AG04449 (cell line): ENCODE results near the gene GRIA3.
"Not testable (repeated sequence)": the region's sequence is repeated elsewhere in the genome, so short reads cannot be mapped to it uniquely, and the experiment has no call there.

Experiments used
- CTCF ChIA-PET: fragments of 350-600 bp; formaldehyde crosslinking; extraction: SDS; loops from one replicate; lab custom pipeline; 2021; ENCODE audit warnings: antibody characterized with exemption; lab: Yijun Ruan, JAX
- POLR2A ChIA-PET: fragments of 400-600, 350-600 bp; formaldehyde crosslinking; extraction: SDS; loops from one replicate; lab custom pipeline; 2020; ENCODE audit warnings: antibody characterized with exemption, inconsistent platforms; lab: Yijun Ruan, JAX
- DNase-seq: peaks from one replicate; pipeline ENCODE4 v3.0.0-alpha.2; 2010; ENCODE audit warnings: low read depth, low spot score
- H3K4me3 ChIP-seq: 2 replicates; pipeline ENCODE4 v1.5.1; 2011; ENCODE audit warnings: low read depth, mild to moderate bottlenecking, control low read depth, low read length
- TF ChIP-seq, protein P1 (sequence below): IDR thresholded peaks from one replicate; pipeline ENCODE4 v1.5.1; 2011; ENCODE audit warnings: mild to moderate bottlenecking, moderate library complexity, low read length, control low read depth, inconsistent platforms; ENCODE audit not compliant: insufficient read depth; ENCODE audit errors: missing control alignments

The GRIA3 gene

DNA sequence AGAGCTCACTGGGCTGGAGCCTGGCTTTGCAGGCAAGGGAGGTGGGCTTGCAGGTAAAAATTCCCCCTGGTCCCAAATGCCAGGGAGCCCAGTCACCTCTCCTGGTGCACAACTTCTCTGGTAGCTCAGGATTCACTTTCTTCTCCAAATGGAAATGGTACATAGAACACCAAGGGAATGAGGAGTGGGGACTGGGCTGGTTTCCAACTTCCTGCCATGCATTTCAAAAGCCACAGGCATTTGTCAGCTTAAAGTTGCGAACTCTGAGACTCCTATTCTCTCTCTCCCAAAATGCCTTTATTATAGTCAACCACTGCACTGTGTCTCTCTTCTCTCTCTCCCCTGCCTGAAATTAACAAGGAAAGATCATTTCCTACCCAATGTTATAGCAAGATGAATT lies 177.3 kb downstream of the GRIA3 start:
- no peak overlapping the region for H3K4me3 ChIP-seq
- DNase-seq, result no peak
- TF ChIP-seq, protein P1, sequence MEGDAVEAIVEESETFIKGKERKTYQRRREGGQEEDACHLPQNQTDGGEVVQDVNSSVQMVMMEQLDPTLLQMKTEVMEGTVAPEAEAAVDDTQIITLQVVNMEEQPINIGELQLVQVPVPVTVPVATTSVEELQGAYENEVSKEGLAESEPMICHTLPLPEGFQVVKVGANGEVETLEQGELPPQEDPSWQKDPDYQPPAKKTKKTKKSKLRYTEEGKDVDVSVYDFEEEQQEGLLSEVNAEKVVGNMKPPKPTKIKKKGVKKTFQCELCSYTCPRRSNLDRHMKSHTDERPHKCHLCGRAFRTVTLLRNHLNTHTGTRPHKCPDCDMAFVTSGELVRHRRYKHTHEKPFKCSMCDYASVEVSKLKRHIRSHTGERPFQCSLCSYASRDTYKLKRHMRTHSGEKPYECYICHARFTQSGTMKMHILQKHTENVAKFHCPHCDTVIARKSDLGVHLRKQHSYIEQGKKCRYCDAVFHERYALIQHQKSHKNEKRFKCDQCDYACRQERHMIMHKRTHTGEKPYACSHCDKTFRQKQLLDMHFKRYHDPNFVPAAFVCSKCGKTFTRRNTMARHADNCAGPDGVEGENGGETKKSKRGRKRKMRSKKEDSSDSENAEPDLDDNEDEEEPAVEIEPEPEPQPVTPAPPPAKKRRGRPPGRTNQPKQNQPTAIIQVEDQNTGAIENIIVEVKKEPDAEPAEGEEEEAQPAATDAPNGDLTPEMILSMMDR, result no peak
- CTCF ChIA-PET, result no interaction called here
- POLR2A ChIA-PET, result no interaction called here

DNA sequence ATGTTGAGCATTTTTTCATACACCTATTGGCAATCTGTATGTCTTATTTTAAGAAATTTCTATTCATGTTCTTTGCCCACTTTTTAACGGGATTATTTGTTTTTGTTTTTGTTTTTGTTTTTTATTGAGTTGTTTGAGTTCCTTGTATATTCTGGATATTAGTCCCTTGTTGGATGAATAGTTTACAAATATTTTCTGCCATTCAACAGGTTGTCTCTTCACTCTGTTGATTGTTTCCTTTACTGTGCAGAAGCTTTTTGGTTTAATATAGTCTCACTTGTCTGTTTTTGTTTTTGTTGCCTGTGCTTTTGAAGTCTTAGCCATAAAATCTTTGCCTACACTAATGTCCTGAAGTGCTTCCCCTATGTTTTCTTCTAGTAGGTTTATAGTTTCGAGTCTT lies 202.1 kb downstream of the GRIA3 start:
- DNase-seq, H3K4me3 ChIP-seq, CTCF ChIA-PET, POLR2A ChIA-PET: not testable (repeated sequence)

DNA sequence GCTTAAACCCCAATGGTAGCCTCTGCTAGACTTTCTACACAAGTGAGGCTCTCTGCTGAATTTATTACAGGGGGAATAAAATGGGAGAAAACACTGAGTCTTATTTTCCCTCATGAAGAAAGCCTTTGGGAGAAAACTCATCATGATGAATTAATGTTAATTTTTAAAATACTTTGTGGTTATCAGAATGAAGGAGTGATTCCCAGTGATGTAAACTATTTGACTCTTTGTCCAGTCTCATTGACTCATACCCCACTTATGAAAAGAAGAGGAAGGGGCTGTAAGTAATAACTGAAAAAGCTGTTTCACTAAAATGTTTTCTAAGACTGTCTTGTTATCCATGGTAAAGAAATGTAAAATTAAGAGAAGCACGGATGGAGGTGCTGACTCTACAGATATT lies 208.8 kb downstream of the GRIA3 start:
- CTCF ChIA-PET, result no interaction called here
- POLR2A ChIA-PET, result no interaction called here
- DNase-seq, result no peak
- H3K4me3 ChIP-seq, result no peak overlapping the region
- TF ChIP-seq, protein P1, result no peak

DNA sequence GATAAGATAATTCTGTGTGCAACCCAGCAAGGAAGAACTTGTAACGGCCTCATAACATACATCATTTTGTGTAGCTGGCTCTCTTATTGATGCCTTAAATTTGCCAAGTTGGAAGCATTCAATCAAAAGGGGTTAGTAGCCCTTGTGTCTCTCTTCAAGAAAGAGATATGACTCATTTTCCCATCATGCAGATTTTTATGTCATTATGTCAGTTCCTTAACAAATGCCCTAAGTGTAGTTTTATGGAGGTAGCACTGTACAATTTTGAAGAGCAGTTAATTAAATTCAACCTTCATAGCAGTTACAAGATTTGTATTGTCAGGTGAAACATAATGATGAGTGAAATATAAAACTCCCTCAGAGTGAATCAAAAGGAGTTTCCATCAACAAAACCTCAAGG lies 215.6 kb downstream of the GRIA3 start:
- TF ChIP-seq, protein P1, result no peak
- ChIA-PET POLR2A (no interaction called here), CTCF (no interaction called here)
- DNase-seq, result no peak
- no peak overlapping the region for H3K4me3 ChIP-seq

DNA sequence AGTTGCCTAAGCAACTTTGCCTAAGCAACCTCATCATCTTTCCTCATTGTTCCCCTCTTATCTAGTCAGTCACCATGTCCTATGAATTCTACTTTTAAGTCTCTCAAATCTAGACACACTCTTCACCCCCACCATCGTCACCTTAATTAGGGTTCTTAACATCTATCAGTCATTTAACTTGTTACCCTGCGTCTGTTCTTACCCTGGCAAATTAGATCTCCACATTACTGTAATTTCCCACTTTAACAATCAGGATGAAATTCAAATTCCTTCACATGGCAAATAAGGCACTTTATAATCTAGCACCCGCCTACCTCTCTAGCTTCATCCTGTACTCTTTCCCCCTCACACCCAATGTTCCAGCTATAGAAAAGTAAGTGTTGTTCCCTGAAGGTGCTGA lies 221.2 kb downstream of the GRIA3 start:
- H3K4me3 ChIP-seq, result no peak overlapping the region
- CTCF ChIA-PET, result no interaction called here
- DNase-seq, result no peak
- TF ChIP-seq, protein P1, result no peak
- POLR2A ChIA-PET, result no interaction called here

DNA sequence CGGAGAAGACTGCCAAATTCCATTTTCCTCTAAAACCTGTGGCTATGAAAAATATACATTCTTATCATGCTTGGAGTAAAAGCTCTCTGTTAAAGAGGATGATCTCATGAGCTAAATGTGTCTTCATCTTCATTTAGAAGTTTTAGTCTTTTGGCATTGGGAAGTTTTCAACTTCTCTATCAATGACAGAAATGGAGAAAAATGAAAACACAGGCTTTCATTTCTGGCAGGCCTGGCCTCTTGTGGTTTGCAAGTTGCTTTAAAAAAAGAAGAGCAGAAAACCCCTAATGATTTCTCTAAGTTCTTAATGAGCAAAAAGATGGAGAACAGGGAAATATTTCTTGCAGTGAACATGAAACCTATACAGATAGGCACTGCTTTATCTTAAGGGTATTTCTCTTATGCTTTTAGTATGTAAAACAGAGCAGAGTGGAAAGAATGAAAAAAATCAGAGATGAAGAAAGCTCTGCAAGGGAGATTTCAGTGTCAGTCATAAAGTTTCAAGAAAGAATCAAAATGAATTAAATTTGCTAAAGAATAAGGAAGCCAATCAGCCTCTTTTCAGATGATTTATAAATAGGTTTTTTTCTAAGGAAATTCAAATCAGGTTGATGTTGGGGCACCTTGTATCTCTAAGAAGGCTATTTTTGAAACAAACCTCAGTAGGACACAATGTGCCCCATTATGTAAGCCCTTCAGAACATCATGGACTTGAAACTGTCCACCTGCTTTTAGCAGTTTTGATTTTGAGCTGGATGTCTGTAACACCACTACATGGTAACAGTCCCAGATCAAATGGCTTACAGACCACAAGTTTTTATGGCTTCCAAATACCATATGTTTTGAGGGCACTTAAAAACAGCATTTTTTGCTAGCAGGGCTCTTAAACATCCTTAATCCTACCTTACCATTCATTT lies 225.0 kb downstream of the GRIA3 start:
- peak; percentile 63 for DNase-seq
- CTCF ChIA-PET, result interaction anchor here (1.6 kb wide), 1 partner anchor 13 kb away, joined by 5 read pairs; no protein-coding TSS in a partner anchor

More for the DNA sequence above, 225.0 kb downstream of the GRIA3 start:
- no peak overlapping the region for H3K4me3 ChIP-seq
- POLR2A ChIA-PET, result interaction anchor here (1.3 kb wide), 1 partner anchor 15 kb away, joined by 4 read pairs; no protein-coding TSS in a partner anchor
- TF ChIP-seq, protein P1, result no peak
